Muscle layer of colon (tissue), 2 donors: ENCODE results near the gene NUDT4.
"Not testable (repeated sequence)": the region's sequence is repeated elsewhere in the genome, so short reads cannot be mapped to it uniquely, and the experiment has no call there.

Experiments used
- H3K27ac ChIP-seq: one replicate; pipeline ENCODE4 v1.7.0; 2013; ENCODE audit warnings: low read depth, mild to moderate bottlenecking, low read length, moderate library complexity
- H3K27me3 ChIP-seq, 2 donors: one replicate each; pipeline ENCODE4 v1.7.0; 2013; ENCODE audit warnings: low read length in 2 of 2, mild to moderate bottlenecking in 2 of 2; ENCODE audit not compliant: insufficient read depth in 2 of 2, control insufficient read depth in 1 of 2
- H3K36me3 ChIP-seq: one replicate; pipeline ENCODE4 v1.7.0; 2013; ENCODE audit warnings: mild to moderate bottlenecking, low read length; ENCODE audit not compliant: insufficient read depth
- H3K4me1 ChIP-seq: one replicate; pipeline ENCODE4 v1.7.0; 2013; ENCODE audit warnings: mild to moderate bottlenecking, low read length; ENCODE audit not compliant: insufficient read depth
- H3K4me3 ChIP-seq, 2 donors: one replicate each; pipeline ENCODE4 v1.7.0; 2013; ENCODE audit warnings: low read length in 2 of 2, low read depth in 1 of 2, mild to moderate bottlenecking in 1 of 2, moderate library complexity in 1 of 2
- H3K9ac ChIP-seq: one replicate; pipeline ENCODE4 v1.7.0; 2013; ENCODE audit warnings: low read length
- H3K9me3 ChIP-seq: one replicate; pipeline ENCODE4 v1.7.0; 2013; ENCODE audit warnings: mild to moderate bottlenecking, low read length
- donor health status: abdominal sarcoma.
- donor health status: Adenocarcinoma of cecum.

The NUDT4 gene

DNA sequence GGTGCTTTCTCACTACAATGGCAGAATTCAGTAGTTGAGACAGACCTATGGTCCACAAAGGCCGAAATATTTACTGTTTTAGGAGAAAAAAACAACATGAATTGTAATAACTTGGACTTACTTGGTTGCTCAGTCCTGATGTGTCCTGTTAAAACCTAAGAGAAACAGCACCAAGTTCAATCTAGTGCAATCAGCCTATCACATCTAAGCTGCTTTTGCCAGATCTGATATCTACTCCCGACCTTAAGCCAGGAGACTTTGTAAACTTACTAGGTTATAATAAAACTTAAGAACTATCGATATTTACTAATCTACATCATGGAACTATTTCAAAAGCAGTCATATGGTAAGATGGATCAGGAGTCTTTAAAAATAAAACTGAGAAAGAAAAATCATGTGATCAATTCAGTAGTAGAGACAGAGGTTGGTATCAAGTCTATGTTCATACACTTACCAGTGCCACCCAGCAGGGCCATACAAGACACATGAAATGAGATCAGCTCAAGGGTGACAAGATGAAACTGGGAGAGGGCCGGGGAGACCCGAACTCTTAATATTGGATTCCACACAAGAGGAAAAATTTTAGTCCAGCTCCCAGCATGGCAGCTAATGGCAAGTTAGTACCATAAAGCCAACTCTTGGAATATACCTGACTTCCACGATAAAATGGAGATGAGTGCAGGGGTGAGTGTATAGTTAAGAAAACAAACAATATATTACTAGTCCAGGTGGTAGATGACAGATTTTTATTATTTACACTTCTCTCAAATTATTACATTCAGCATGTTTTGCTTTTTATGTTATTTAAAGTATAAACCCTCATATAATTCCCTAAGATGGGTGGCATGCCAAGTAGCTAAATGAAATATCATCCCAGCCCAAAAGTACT, 27.5 kb downstream of the NUDT4 start:
- H3K4me3 ChIP-seq: no peak overlapping the region
- H3K9me3 ChIP-seq: no peaks in the 10 kb centered on the region
- no peaks in the 10 kb centered on the region for H3K27me3 ChIP-seq
- H3K27ac ChIP-seq: no peak overlapping the region
- no peaks in the 10 kb centered on the region for H3K4me1 ChIP-seq
- H3K9ac ChIP-seq: no peak overlapping the region
- H3K36me3 ChIP-seq: peaks cover 12% of the 10 kb centered on the region

DNA sequence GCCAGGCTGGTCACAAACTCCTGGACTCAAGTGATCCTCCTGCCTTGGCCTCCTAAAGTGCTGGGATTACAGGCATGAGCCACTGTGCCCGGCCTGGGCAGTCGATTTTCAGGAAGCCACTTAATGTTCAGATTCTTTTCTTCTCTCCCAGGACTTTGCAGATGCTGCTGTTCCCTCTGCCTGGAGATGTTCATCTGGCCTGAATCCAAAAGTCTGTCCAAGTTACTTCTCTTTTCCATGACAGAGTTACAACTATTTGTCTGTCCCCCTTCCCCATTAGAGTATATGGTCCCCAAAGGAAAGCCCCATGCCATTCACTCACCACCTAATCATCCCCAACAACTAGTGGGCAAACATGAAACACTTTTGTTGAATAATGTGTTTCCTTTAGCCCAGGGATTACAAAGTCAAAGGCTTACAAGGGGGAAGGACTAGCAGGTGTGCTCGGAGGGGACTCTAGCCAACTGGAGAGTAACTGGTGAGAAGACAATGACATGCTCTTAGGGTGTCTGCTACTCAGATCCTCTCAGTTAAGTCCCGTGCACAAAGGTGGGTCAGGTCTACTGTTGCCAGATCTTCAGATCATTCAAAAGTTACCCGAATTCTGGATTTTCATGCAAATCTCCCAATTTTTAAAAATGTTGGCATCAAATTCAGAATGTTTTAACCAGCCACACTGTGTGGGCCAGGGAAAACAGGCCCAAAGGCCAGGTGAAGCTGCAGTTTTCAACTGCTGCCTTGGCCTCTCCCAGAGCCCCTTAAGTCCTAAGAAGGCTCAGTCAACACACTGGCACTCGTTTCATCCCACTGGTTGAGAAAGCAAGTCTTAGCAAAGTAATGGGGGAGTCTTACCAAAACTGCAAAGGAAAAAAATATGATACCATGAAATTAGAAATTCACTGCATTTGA, 29.6 kb downstream of the NUDT4 start:
- Histone ChIP-seq H3K9ac (no peak overlapping the region), H3K36me3 (peaks cover 19% of the 10 kb centered on the region), H3K27ac (no peak overlapping the region), H3K27me3 (no peaks in the 10 kb centered on the region), H3K4me1 (no peaks in the 10 kb centered on the region), H3K4me3 (no peak overlapping the region), H3K9me3 (no peaks in the 10 kb centered on the region)

DNA sequence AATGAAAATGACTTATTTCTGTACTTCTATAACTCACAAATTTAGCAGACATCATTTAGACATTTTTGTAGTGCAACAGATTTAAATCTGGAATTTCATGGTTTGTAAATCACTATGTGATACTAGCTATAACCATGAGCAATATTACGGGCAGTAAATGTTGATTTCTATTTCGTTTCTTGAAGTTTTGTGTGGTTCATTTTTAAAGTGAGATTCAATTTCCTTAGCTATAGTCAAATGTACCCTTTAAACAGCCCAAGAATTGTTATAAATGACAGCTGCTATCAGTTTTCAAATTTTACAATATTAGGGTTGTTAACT, 30.2 kb downstream of the NUDT4 start:
- no peaks in the 10 kb centered on the region for H3K4me1 ChIP-seq
- H3K27ac ChIP-seq: no peak overlapping the region
- no peak overlapping the region for H3K4me3 ChIP-seq
- no peak overlapping the region for H3K9ac ChIP-seq
- H3K9me3 ChIP-seq: no peaks in the 10 kb centered on the region
- no peaks in the 10 kb centered on the region for H3K27me3 ChIP-seq
- peaks cover 19% of the 10 kb centered on the region for H3K36me3 ChIP-seq

DNA sequence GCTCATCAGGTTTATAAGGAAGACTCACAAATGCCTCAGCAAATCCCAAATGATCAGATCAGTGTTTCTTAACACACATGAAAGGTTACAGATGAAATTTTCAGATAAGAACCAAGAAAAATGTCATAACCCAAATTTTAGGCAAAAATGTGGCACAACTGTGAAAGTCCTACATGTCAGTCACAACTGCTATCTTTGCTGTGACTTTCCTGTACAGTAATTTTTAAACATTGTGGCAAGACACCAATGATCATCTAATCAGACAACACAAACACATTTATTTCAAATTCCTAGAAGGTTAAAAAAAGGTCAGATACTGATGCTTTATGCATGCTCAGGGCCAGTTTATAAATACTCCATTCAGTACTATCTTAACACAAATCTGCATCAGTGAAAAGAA, 31.1 kb downstream of the NUDT4 start:
- Histone ChIP-seq H3K9me3 (no peaks in the 10 kb centered on the region), H3K36me3 (peaks cover 19% of the 10 kb centered on the region), H3K4me1 (no peaks in the 10 kb centered on the region)

DNA sequence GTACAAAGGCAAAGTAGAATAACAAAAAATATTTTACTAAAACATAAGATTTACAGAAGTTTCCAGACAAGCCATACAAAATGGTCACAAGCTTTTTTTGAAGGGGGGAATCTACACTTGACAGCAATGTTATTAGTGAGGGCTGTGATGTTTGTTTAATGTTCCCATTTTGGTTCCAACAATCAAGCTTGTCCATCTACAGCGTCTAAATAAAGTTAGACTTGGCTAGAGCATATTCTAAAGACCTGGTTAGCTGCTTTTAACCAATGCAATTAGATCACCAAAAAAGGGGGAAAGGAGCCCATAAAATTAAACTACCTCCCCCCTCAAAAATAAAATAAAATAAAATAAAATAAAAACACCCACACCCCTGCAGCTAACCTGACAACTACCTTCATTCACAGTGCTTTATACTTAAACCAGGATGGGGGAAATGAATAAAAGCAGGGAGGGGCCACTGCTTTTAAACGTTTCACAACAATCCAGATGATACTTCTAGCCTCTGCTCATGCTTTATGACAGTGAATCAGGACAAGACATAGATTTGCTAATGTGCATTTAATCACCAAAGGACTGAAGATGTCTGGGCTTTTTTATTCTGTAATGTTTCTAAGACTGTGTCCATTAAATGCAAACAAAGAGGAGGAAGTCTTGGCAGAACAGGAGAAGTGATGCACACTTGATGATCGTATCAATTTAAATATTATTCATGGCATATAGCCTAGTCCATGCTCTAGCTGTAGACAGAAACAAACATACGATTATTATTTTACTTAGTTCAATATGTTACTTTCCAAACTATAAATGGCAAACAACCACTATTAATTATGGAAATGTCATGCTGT, 31.8 kb downstream of the NUDT4 start:
- H3K4me3 ChIP-seq, H3K27me3 ChIP-seq, H3K27ac ChIP-seq, H3K9ac ChIP-seq, H3K9me3 ChIP-seq, H3K4me1 ChIP-seq: not testable (repeated sequence)
- peaks cover 19% of the 10 kb centered on the region for H3K36me3 ChIP-seq

More for the DNA sequence above, 31.1 kb downstream of the NUDT4 start:
- H3K4me3 ChIP-seq: no peak overlapping the region
- H3K27me3 ChIP-seq: no peaks in the 10 kb centered on the region
- no peak overlapping the region for H3K27ac ChIP-seq
- no peak overlapping the region for H3K9ac ChIP-seq

DNA sequence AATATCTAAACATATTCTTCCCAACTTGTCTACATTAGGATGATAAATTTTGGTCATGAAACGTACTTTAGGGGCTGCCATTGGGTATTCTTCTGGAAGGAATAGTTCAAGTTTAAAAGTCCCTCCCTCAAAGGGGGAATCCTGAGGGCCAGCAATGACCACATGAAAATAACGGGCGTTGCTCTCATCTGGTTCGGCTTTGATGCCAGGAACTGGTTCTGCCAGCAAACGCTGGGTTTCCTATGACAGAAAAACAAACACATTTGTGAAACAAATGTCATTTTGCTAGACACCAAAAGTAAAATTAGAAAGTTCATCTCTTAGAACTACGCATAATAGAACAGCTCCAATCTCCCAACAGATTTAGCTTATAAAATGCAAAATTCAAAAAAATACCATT, 33.3 kb downstream of the NUDT4 start:
- H3K4me3 ChIP-seq, H3K27ac ChIP-seq, H3K4me1 ChIP-seq, H3K9me3 ChIP-seq, H3K27me3 ChIP-seq, H3K9ac ChIP-seq: not testable (repeated sequence)
- H3K36me3 ChIP-seq: peaks cover 19% of the 10 kb centered on the region

DNA sequence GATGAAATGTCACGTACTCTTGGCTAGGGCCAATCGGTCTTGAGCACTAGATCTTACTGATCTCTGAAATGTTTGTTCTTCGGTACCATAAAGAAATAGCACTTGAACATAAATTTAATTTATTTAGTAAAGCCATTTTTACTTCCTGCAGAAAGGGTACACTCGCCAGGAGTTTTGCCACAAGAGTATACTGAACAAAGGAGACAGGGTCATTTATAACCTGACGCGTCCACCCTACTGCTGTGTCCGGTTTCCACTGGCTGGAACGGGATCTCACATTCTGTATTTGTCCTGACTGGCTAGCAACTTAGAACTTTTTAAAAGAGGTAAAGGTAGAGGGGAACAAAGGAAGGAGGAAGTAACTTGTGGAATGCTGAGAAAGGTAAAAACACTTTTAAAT, 34.7 kb downstream of the NUDT4 start:
- H3K27me3 ChIP-seq, H3K4me3 ChIP-seq, H3K9me3 ChIP-seq, H3K27ac ChIP-seq, H3K4me1 ChIP-seq, H3K9ac ChIP-seq: not testable (repeated sequence)
- H3K36me3 ChIP-seq: peaks cover 16% of the 10 kb centered on the region

DNA sequence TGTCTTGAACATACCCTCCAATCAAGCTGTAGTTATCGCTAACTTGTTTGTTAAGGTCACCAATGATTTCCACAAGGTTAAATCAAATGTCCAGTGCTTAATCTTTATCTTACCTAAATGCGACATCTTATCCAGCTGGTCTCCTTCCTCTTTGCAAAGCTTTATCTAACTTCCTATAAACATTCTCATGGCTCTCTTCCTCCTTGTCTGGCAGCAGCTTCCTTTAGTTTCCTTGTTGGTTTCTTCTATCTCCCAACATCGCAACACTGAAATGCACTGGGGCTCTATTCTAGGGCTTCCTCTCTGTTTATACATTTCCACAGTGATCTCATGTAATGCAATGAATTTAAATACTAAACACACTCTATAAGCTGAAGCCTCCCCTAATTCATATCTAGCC, 35.3 kb downstream of the NUDT4 start:
- H3K27me3 ChIP-seq: no peaks in the 10 kb centered on the region
- H3K27ac ChIP-seq: no peak overlapping the region
- H3K4me1 ChIP-seq: peaks cover 10% of the 10 kb centered on the region
- H3K36me3 ChIP-seq: peaks cover 12% of the 10 kb centered on the region
- H3K4me3 ChIP-seq: no peak overlapping the region
- H3K9me3 ChIP-seq: no peaks in the 10 kb centered on the region
- no peak overlapping the region for H3K9ac ChIP-seq

DNA sequence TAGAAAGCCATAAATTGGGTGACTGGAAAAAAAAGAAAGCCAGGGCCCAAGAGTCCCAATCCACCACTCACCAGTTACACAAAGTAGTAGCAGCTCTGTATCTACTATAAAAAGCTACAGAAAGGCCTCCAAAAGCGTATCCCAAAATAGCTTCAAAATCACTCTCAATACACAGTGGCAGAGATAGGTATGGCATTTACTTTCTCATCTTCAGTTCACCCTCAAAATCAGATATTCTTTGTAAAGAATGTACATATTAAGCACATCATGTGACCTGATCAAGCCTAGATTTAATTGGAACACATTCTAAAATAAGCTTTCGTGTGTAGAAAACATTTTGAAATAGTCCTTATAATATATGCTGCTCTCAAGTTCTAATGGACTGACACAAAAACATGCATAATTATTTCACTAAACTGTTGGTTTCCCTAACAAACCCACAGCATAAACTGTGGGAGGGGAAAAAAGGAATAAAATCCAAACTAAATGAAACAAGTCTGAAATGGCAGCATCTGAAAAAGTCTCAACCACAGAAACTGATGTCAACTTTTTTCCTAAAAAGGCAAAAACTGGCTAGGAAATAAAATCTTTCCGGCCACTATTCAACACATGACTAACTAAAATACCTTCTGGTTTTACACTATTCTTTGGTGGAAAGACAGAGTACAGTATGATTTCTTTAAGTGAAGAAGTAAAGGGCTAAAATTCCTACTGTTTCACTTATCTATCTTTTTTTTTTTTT, 38.2 kb downstream of the NUDT4 start:
- no peaks in the 10 kb centered on the region for H3K9me3 ChIP-seq
- H3K27ac ChIP-seq: no peak overlapping the region
- H3K27me3 ChIP-seq: no peaks in the 10 kb centered on the region
- H3K4me1 ChIP-seq: peaks cover 10% of the 10 kb centered on the region
- no peak overlapping the region for H3K4me3 ChIP-seq
- no peak overlapping the region for H3K9ac ChIP-seq
- no peaks in the 10 kb centered on the region for H3K36me3 ChIP-seq

DNA sequence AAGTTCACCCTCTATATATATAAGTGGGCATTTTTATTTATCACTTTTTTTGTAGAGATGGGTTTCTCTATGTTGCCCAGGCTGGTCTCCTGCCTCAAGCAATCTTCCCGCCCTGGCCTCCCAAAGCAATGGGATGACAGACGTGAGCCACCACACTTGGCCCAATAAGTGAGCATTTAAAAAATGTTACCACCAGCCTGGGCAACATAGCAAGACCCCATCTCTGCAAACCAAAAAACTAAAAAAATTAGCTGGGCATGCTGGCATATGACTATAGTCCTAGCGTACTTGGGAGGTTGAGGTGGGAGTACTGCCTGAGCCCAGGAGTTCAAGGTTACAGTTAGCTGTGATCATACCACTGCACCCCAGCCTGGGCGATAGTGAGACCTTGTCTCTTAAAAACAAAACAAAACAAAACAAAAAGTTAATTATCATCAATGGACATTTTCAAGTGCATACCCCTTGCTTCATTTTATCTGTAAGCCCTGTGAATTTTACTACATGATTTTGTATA, 40.3 kb downstream of the NUDT4 start:
- H3K27ac ChIP-seq: no peak overlapping the region
- H3K27me3 ChIP-seq: no peaks in the 10 kb centered on the region
- H3K4me1 ChIP-seq: peaks cover 21% of the 10 kb centered on the region

More for the DNA sequence above, 40.3 kb downstream of the NUDT4 start:
- Histone ChIP-seq H3K9ac (no peak overlapping the region), H3K36me3 (no peaks in the 10 kb centered on the region), H3K9me3 (no peaks in the 10 kb centered on the region), H3K4me3 (no peak overlapping the region)
